NCI-H510A (cell line): ENCODE measurements around the gene CHAD.
"Not testable (repeated sequence)": the region's sequence is repeated elsewhere in the genome, so short reads cannot be mapped to it uniquely, and the experiment has no call there.

Experiments used
- DNase-seq: peaks from one replicate; lab custom pipeline; 2025; lab: John Stamatoyannopoulos, UW

Gene CHAD

DNA sequence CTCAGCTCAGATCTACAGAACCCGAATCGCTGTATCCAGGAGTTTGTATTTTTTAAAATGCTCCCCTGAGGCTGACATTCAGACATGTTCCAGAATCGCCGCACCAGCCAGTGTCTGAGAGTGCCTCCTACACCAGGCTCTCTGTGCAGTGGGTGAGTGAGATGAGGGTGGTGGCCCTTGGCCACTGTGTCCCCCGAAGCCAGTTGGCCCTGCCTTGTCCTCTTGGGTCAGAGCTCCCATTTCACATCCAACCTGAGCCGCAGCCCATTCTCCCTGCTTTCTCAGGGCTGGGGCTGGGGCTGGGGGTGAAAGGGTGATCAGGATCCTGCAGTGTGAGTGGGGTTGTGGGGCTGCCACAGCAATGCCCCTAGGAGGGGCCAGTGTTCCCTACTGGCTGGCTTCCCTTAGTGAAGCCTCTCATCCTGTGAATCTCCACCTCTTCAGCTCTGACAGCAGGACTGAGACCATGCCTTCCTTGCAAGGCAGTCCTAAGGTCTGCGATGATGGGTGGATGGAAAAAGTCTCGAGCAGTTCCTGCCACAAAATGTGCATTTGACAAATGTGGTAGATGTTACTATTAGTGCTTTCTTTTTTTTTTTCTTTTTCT is 26.6 kb upstream of the CHAD start:
- DNase-seq, result no peak

DNA sequence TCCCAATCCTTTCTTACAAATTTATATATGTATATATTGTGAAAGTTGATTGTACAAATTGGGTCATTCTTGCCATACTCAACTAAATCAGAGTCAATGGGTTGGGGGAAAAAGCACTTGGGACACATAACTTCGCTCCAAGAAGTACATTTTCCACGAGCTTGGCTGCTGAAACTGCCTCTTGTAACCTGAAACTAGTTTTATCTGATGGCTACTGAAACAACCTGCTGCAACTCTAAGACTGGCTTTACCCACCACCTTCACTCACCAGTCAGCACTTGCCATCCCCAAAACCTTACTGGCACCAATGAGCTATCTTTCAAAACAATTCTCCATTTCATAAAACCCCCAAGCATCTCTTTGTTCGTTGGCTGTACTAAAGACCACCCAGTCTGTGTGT is 25.1 kb upstream of the CHAD start:
- no peak for DNase-seq

DNA sequence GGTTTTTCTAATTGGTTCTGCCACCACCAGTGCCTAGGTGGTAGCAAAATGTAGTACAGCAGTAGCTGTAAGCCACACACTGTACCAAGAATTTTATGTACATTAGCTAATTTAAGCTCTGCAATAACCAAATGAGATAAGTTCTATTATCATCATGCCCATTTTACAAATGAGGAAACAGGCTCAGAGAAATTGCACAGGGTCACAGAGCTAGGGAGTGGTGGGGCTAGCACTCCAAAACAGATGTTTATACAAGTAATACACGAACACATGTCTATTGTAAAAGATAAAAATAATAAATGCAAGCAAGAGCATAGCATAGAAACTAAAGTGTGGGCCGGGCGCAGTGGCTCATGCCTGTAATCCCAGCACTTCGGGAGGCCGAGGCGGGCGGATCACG is 23.5 kb upstream of the CHAD start:
- no peak for DNase-seq

DNA sequence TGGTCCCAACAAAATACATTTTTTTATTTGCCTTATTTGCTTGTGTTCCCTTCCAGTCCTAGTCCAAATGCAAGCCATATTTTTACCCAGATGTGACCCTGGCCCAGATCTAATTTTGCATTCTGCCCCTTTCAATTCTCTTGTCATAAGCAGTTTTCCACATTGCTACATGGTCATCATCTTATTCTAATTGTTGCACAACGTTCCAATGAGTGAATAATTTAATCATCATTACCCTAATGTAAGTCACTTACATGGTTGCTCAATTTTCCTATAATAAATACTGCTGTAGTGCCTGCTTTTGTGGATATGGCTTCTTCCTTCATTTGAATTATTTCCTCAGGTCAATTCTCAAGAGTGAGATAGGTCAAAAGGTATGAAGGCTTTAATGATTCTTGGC is 22.8 kb upstream of the CHAD start:
- no peak for DNase-seq

DNA sequence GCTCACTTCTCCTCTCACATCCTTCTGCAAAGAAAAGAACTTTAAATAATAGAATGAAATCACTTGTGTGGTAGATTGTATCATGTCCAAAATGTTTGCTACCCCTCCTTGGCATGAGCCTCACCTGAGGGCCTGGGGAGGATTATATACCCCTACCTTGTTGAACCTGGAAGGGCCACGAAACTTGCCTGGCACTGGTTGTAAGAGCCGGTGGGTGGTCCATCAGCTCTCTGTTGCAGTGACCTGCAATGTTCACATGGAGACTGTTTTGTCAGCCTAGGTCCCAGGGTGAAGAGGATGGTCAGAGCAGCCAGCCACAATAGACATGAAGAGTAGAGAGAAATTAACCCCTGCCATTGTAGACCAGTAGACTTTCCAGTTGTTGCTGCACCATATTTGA is 20.2 kb upstream of the CHAD start:
- DNase-seq, result no peak

DNA sequence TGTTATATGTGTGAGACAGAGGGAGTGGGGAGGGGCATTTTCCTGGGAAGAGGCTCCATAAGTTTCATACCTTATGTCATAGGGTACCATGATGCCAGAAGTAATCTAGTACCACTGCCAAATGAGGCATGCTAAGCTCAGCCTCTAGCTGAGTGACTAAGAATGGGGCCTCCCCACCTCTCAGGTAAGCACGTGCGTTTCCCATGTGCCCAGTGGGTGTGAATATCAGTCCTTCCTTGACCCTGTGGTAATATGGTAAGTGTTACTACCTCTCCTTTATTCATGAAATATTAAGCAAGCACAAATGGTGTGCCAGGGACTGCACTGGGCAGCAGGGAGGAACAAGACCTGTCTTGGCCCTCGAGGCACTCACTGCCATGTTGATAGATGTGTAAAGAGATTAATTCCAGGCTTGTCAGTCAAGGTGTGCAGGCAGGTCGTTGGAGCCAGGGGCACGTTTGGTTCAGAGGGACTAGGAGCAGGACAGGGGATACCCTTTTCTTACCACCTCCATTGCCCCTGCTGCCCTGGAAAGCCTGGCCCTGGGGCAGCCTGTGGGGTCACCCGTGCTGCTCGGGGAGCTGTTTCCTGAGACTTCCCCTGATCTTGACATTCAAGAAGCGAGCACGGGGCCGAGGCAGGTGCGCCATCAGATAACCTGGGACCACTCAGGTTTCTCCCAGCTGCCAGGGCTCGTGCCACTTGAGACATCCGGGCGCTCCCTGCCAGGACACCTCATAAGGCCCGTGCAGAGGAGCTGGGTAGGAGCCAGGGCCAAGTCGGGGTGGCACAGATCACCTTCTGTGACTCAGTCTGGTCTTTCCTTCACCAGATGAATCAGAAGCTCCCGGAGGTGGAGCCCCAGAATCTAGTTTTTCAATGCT is 18.8 kb upstream of the CHAD start:
- DNase-seq, result no peak

DNA sequence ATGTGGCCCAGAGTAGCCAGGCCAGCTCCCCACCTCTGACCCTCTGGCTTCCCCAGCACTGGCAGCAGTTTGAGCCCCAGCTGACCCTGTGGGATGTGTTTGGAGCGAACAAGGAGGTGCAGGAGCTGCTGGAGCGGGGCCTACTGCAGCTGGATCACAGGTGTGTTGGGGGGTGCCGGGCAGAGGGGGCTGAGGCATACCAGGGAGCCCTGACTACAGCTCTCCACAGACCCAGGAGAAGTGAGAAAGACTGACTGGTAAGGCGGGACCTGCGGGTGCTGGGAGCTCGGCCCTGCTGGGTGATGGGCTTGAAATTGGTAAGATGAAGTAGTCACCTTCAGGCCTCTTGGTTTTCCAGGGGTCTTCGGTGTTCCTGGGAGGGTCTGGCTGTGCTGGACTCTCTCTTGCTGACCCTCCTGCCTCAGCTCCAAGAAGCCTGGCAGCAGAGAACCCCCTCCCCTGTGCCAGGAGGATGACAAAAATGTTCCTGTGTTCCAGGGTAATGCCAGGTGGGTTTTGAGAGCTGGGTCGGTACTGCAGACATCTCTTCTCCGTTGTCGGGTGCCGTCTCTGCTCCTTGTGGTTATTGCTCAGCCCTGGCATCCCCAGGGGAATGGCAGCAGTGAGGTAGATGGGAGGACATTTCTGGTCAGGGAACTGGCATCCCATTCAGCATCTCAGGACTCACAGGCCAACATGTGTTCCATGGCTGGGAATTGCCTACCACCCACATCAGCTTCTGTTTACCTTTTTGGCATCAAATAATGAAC is 15.9 kb upstream of the CHAD start:
- DNase-seq, result no peak

DNA sequence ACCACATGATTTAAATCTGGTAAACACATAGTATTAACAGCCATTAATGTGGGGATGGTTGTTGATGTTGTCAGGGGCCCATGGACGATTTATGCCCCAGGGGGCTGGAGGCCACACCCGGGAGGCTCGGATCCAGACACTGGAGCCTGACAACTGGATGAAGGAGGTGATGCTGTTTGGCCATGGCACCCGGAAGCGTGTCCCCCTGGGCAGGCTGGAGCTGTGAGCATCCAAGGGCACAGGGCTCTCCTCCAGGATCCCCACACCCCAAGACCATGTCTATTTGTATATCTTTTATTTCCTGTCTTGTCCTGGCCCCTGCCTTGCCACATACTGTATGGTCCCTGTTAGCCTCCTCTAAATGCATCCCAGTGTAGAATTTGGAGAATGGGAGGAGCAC is 14.6 kb upstream of the CHAD start:
- no peak for DNase-seq

DNA sequence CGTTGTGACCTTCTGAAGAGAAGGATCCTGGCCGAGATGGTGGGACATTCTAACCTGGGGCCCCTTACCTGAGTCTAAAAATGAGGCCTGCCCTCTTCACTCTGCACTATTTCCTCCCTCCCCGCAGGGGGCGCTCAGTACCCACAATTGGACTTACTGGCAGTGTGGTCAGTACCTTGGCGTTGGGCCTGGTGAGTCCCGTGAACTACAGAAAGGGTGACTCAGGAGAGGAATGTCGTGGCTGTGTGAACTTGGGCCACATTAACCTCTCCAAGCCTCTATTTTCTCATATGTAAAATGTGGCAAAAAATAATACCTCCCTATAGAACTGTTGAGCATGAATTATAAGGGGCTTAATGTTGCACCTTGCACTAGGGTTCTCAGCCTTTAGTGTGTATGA is 13.8 kb upstream of the CHAD start:
- peak; percentile 72 for DNase-seq

DNA sequence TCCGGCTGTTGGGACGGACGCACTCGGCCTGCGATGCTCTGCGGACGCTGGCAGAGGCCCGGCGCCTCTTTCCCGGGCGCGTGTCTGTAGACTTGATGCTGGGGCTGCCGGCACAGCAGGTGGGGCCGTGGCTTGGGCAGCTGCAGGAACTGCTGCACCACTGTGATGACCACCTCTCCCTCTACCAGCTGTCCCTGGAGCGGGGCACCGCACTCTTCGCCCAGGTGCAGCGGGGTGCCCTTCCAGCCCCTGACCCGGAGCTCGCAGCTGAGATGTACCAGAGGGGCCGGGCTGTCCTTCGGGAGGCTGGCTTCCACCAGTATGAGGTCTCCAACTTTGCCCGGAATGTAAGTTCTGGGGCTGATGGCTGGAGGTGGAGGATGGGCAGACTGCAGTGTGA is 13.4 kb upstream of the CHAD start:
- DNase-seq, result no peak

DNA sequence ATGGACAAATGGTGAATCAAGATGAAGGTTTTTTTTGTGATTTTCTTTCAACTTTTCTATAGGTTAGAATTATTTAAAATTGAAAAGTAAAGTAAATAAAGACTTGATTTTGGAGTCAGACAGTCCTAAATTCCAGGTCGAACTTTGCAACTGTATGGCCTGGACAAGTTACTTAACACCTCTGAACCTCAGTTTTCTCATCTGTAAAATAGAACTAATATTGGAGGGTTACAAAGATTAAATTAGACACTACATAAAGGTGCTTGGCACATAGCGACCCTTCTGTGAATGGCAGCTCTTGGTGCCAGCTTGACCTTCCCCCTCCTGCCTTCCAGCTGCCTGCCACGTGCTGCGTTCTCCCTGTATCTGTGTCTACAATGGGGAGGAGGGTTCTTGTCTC is 13.0 kb upstream of the CHAD start:
- no peak for DNase-seq

DNA sequence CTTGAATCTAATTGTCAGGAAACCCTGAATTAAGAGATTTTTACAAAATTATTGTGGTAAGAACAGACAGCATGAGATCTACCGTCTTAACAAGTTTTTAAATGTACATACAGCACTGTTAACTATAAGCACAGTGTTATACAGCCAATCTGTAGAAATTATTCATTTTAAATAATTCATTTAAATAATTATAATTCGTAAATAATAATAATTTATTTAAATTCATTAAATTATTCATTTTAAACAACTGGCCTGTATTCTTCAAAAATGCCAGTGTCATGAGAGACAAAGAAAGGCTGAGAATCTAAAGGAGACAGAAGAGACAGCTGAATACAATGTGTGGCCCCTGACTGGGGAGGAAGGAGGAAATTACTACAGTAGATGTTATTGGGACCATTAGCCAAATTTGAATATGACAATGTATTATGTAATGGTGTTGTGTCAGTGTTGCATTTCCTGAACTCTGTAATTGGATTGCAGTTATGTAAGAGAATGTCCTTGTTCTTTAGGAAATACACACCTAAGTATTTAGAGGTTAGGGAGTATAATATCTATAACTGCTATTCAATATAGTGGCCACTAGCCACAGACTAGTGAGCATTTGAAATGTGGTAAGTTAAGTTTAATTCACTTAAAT is 12.3 kb upstream of the CHAD start:
- DNase-seq, result no peak

DNA sequence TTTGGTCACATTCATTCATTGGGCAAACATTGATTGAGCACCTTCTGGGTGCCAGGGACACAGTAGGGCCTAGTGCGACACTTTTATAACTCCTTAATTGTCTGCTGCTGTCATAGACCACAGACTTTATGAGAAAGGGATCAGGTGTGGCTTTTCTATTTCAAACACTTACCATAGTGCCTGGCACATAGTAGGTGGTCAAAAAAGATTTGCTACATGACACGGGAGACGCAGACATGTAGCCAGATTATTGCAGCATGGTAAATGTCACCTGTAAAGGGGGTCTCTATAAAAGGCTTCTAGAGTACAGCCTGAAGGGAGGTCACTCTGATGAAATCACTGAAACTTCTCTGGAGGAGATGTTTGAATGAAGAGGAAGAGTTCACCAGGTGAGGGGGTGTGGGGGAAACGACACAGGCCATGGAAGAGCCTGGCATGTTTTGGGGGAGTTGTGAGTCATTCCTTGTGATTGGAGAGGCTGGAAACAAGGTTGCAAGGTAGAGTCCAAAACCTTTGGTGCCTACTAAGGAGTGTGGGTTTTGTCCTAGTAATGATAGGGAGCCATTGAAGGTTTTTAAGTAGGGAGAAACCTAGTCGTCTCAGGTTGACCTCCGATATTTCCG is 11.6 kb upstream of the CHAD start:
- no peak for DNase-seq

DNA sequence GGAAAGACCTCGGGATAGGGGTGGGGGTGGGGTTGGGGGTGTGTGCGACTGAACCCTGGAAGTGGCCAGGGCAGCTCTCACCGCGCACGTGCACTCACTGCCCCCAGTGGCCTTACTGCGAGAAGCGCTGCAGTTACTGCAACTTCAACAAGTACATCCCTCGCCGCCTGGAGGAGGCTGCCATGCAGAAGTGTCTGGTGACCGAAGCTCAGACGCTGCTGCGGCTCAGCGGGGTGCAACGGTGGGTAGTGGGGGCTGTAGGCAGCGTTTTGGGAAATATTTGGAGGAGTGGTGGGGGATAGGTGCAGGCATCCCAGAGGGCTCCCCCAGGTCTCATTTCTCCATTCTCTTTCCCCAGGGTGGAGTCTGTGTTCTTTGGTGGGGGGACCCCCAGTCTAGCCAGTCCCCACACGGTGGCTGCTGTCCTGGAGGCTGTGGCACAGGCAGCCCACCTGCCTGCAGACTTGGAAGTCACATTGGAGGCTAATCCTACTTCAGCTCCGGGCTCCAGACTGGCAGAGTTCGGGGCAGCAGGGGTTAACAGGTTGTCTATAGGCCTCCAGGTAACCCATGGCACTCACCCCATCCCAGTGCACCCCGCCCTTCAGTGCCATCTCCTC is 11.0 kb upstream of the CHAD start:
- peak; percentile 92 for DNase-seq

DNA sequence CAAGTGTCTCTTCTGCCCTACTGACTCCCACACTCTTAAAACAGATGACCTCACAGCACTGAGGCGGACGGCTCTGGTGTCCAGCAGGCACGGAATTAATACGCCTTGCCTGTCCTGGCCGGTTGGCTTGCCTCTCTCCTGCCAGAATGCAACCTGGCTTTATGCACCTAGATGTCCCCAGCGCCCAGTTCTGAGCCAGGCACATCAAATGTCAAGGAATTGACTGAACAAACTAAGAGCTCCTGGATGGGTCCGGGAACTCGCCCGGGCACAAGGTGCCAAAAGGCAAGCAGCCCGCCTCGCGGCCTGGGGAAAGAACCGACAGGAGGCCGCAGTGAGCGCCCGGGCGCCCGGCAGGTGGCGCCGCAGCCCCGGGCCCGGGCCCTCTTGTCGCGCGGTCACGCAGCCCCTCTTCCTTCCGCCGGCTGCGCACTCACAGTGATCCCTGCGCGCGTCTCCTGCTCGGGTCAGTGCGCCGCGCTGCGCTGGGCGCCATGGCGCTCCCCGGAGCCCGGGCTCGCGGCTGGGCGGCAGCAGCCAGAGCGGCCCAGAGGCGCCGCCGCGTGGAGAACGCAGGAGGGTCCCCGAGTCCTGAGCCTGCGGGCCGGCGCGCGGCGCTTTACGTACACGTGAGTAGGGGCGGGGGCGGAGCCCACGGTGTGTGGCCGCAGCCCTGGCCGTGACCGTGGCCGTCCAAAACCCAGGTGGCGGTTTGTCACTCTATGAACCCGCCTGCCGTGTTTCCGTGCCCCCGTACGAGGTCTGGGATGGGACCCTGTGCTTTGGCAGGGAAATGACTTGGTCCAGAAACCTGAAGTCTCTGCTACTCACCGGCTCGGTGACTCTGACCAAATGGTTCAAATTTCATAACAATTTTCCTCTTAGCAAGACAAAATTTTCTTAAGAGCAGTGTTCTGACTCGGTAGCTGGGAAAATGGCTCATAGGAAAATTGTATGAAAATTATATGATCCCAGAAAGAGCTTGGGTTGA is 10.0 kb upstream of the CHAD start, which contains the start of gene RSAD1:
Gene RSAD1 (plus strand): TSS at position 470 of the 991 bp plus-strand sequence. CDS start 25 bp downstream, at position 495.
- peak; percentile 95 for DNase-seq

DNA sequence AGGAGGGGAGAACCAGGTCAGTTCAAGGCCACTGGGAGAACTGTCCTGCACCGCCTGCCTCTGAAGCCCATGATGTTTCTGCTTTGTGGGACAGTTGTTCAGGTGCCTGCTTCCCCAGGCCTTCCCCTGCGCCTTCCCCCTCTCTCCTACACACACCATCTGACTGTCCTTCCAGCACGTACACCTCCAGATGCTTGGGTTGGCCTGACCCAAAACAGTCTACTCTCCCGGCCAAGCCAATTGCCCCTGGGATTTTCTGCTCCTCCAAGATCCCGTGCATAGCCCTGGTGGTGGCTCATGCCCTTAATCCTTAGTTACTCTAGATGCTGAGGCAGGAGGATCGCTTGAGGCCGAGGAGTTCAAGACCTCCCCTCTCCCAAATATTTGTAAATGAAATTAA is 9.3 kb upstream of the CHAD start:
- no peak for DNase-seq

DNA sequence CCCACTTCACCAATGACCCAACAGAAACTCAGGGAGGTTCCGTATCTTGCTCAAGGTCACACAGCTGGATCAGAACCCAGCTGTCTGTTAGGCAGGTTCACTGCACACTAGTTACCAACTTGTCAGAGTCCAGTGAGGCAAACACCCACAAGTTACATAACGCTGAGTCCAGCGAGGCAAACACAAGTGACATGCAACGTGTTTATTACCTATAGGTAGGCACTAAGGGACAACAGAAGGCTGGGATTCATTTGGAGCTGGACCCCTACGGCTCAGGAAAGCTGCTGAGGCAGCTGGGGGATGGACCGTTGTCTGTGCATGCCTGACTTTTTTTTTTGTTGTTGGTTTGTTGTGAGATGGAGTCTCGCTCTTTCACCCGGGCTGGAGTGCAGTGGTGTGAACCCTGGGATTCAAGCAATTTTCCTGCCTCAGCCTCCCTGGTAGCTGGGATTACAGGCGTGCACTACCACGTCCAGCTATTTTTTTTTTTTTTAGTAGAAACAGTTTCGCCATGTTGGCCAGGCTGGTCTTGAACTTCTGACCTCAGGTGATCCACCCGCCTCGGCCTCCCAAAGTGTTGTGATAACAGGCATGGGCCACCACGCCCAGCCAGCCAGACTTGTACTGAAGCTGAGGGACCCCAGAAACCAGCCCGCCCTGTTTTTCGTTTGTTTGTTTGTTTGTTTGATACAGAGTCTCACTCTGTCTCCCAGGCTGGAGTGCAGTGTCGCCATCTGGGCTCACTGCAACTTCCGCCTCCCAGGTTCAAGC is 8.1 kb upstream of the CHAD start:
- DNase-seq, result no peak

DNA sequence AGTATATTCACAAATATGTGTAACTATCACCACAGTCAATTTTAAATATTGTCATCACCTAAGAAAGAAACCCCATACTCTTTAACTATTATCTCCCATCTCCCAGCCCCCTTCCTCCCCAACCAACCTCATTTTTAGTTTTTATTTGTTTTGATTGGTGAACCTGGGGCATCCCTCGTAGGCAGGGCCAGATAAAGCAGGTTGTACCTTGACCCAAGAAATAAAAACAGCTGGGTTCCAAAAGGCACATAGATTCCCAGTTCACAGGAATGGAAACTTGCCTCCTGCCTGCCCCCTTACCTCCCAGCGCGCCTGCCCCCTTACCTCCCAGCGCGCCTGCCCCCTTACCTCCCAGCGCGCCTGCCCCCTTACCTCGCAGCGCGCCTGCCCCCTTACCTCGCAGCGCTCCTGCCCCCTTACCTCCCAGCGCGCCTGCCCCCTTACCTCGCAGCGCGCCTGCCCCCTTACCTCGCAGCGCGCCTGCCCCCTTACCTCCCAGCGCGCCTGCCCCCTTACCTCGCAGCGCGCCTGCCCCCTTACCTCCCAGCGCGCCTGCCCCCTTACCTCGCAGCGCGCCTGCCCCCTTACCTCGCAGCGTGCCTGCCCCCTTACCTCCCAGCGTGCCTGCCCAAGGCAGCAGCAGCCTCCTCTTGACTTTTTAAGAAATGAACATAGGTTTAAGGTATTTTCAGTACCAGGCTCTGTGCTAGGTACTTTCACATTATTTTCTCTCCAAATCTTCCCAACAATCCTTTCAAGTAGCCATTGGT is 7.3 kb upstream of the CHAD start:
- DNase-seq, result not testable (repeated sequence)

DNA sequence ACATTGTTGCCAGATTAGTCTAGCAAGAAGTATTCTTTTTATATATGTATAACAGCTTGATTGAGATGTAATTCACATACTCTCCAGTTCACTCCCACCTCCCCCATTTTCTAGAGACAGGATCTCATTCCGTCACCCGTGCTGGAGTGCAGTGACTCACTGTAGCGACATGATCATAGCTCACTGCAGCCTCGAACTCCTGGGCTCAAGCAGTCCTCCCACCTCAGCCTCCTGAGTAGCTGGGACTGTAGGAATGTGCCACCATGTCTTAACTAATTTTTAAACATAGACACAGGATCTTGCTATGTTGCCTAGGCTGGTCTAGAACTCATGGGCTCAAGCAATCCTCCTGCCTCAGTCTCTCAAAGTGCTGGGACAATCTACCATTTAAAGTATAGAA is 6.7 kb upstream of the CHAD start:
- DNase-seq, result no peak
